Thoracic aorta (tissue), 2 donors: ENCODE measurements around the gene ACOT7. TPM values are rescaled to one million over a fixed set of nuclear protein-coding genes. Genes with fewer than 3 reads are reported as not detected.

Source experiments
- ATAC-seq: fragments of 150-250 bp; one replicate; pipeline ENCODE4 v1.8.0; 2017; ENCODE audit warnings: low read depth; ENCODE audit not compliant: insufficient number of reproducible peaks, low FRiP score
- DNase-seq: peaks from one replicate; pipeline ENCODE4 v3.0.0-alpha.2; 2020; ENCODE audit warnings: low spot score
- H3K27ac ChIP-seq, 2 donors: fragments of 200-600 bp; sonication (generic); 1 replicate in 1 of 2; 2 replicates in 1 of 2; pipeline ENCODE4 v1.5.1; 2016; ENCODE audit warnings: mild to moderate bottlenecking in 2 of 2, moderate library complexity in 2 of 2
- H3K27me3 ChIP-seq: fragments of 200-600 bp; sonication (generic); replicated peaks from 2 replicates; pipeline ENCODE4 v1.6.0; 2016; ENCODE audit warnings: mild to moderate bottlenecking; ENCODE audit not compliant: insufficient read depth
- H3K36me3 ChIP-seq: fragments of 200-600 bp; sonication (generic); one replicate; pipeline ENCODE4 v1.5.1; 2016
- H3K4me1 ChIP-seq, 2 donors: fragments of 200-600 bp; sonication (generic); 1 replicate in 1 of 2; 2 replicates in 1 of 2; pipeline versions ENCODE4 v1.5.1 to v1.6.0; 2016; ENCODE audit warnings: low read depth in 2 of 2, mild to moderate bottlenecking in 1 of 2; ENCODE audit not compliant: control insufficient read depth in 1 of 2
- H3K4me3 ChIP-seq: fragments of 200-600 bp; sonication (generic); 2 replicates; pipeline ENCODE4 v1.5.1; 2016; ENCODE audit warnings: mild to moderate bottlenecking
- H3K9me3 ChIP-seq: fragments of 200-600 bp; sonication (generic); 2 replicates; pipeline ENCODE4 v1.5.1; 2016
- total RNA-seq, 2 donors: library from RNA; depleted of rRNA; stranded (reverse); fragments of >200 nt; gene quantifications; one replicate each; pipeline versions ENCODE4 v1.1.0 to v1.2.3, GENCODE V29; 2016
- TF ChIP-seq, protein P1 (sequence below): fragments of 200-600 bp; sonication (generic); IDR thresholded peaks from one replicate; pipeline ENCODE4 v1.5.1; 2019; ENCODE audit warnings: antibody characterized with exemption

ACOT7 gene
- total RNA-seq, 2 donors from 2014 or later, result 23.7 to 33.0 TPM

DNA sequence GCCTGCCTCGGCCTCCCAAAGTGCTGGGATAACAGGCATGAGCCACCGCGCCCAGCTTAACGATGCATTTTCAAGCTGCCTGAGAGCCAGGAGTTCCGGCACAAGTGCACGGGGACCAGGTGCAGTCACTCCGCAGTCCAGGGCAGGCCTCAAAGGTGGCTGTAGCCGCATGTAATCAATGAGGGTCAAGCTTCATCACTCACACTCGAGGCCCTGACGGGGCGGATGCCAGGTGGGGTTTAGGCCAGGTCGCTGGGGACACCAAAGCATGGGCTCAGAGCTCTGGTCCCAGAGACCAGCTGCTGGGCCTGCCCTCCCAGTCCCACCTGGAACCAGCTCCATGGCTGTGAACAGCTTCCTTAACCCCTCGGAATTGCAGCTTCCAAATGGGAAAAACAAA is 106.5 kb downstream of the ACOT7 start:
- TF ChIP-seq, protein P1, sequence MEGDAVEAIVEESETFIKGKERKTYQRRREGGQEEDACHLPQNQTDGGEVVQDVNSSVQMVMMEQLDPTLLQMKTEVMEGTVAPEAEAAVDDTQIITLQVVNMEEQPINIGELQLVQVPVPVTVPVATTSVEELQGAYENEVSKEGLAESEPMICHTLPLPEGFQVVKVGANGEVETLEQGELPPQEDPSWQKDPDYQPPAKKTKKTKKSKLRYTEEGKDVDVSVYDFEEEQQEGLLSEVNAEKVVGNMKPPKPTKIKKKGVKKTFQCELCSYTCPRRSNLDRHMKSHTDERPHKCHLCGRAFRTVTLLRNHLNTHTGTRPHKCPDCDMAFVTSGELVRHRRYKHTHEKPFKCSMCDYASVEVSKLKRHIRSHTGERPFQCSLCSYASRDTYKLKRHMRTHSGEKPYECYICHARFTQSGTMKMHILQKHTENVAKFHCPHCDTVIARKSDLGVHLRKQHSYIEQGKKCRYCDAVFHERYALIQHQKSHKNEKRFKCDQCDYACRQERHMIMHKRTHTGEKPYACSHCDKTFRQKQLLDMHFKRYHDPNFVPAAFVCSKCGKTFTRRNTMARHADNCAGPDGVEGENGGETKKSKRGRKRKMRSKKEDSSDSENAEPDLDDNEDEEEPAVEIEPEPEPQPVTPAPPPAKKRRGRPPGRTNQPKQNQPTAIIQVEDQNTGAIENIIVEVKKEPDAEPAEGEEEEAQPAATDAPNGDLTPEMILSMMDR, result no peak
- peaks cover 12 to 18% of the 10 kb centered on the region in 2 donors for H3K4me1 ChIP-seq
- DNase-seq, result no peak
- H3K27ac ChIP-seq, result no peak overlapping the region
- peak overlapping the region; percentile 31 for H3K4me3 ChIP-seq
- no peaks in the 10 kb centered on the region for H3K9me3 ChIP-seq
- no peaks in the 10 kb centered on the region for H3K36me3 ChIP-seq
- H3K27me3 ChIP-seq, result no peaks in the 10 kb centered on the region
- ATAC-seq, result no peak

DNA sequence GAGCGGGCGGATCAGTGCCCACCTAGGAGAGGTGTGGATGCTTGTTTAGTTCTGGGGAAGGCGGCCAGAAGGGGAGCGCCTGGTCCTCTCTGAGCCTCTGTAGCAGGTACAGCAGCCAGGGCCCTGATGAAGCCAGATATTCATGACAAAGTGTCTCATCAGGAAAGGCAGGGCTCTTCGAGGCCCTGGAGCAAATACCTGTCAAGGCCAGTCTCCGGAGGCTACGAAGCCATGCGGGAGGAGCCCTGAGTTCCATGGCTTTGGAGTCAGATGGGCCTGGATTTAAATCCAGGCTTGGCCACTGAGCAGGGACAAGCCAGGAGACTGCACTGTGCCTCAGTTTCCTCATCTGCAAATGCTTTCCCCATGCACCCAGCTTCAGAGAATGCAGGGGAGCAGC is 107.3 kb downstream of the ACOT7 start:
- Histone ChIP-seq H3K4me1 (peaks cover 12 to 18% of the 10 kb centered on the region in 2 donors), H3K4me3 (no peak overlapping the region), H3K36me3 (no peaks in the 10 kb centered on the region), H3K27ac (no peak overlapping the region), H3K9me3 (no peaks in the 10 kb centered on the region), H3K27me3 (no peaks in the 10 kb centered on the region)
- TF ChIP-seq, protein P1, result no peak
- no peak for DNase-seq
- no peak for ATAC-seq

GRCh38 chr1:6285336-6285735 is 108.2 kb downstream of the ACOT7 start:
- no peak for ATAC-seq
- H3K9me3 ChIP-seq, result no peaks in the 10 kb centered on the region
- peaks cover 12 to 18% of the 10 kb centered on the region in 2 donors for H3K4me1 ChIP-seq

GRCh38 chr1:6282577-6283270 is 110.8 kb downstream of the ACOT7 start:
- TF ChIP-seq, protein P1, result no peak
- Histone ChIP-seq H3K36me3 (no peaks in the 10 kb centered on the region), H3K9me3 (no peaks in the 10 kb centered on the region), H3K4me3 (no peak overlapping the region), H3K27me3 (no peaks in the 10 kb centered on the region), H3K4me1 (peaks cover under 1 to 7% of the 10 kb centered on the region in 2 donors), H3K27ac (no peak overlapping the region)
- ATAC-seq (no peak), DNase-seq (no peak)

More at GRCh38 chr1:6285336-6285735, 108.2 kb downstream of the ACOT7 start:
- TF ChIP-seq, protein P1, result no peak
- H3K27me3 ChIP-seq, result no peaks in the 10 kb centered on the region
- DNase-seq, result no peak
- no peak overlapping the region for H3K4me3 ChIP-seq
- H3K27ac ChIP-seq, result no peak overlapping the region
- H3K36me3 ChIP-seq, result no peaks in the 10 kb centered on the region

GRCh38 chr1:6281511-6282402 is 111.8 kb downstream of the ACOT7 start:
- Histone ChIP-seq H3K27ac (no peak overlapping the region), H3K27me3 (no peaks in the 10 kb centered on the region), H3K9me3 (no peaks in the 10 kb centered on the region), H3K4me3 (no peak overlapping the region), H3K36me3 (no peaks in the 10 kb centered on the region), H3K4me1 (peaks cover 2% of the 10 kb centered on the region in 2 donors)
- ATAC-seq (no peak), DNase-seq (no peak)
- TF ChIP-seq, protein P1, result no peak
